ENCODE data around the gene LCN2. TPM values are rescaled to one million over a fixed set of nuclear protein-coding genes. Genes with fewer than 3 reads are reported as not detected.

Gene LCN2
- total RNA-seq, 1 experiment from 2014 or later = 1.0 TPM

- CTCF ChIA-PET = interaction anchor here (0.5 to 0.6 kb wide), 2 partner anchors 20 to 91 kb away, joined by 3 read pairs; no protein-coding TSS in a partner anchor
- in situ Hi-C loops (cut with HindIII; ENCODE audit: low pct_unique_long_range_greater_than_20kb, low sequenced_read_pairs) (no loop called here), intact Hi-C loops (cut with micrococcal nuclease; ENCODE audit: unreplicated experiment) (no loop called here)
- Histone ChIP-seq H3K27me3 (ENCODE audit: control insufficient read depth, insufficient read depth, low read length) (no peaks in the 10 kb centered on the region), H3K4me1 (ENCODE audit: control insufficient read depth, insufficient read depth, low read length) (no peaks in the 10 kb centered on the region; the same call in 1 of the 2 replicates), H3K9me3 (ENCODE audit: control insufficient read depth, insufficient read depth, low read depth, low read length) (no peaks in the 10 kb centered on the region), H3K36me3 (ENCODE audit: control insufficient read depth, insufficient read depth, low read length) (no peaks in the 10 kb centered on the region; the same call in none of the 2 replicates), H3K4me3 (ENCODE audit: low read depth in 2 of 2, low read length in 2 of 2) (no peak overlapping the region), H3K27ac (ENCODE audit: low read length) (no peak overlapping the region)
- POLR2A ChIA-PET = interaction anchor here (0.7 kb wide), 1 partner anchor 644 kb away, joined by 9 read pairs; no protein-coding TSS in a partner anchor
- TF ChIP-seq, protein P1, sequence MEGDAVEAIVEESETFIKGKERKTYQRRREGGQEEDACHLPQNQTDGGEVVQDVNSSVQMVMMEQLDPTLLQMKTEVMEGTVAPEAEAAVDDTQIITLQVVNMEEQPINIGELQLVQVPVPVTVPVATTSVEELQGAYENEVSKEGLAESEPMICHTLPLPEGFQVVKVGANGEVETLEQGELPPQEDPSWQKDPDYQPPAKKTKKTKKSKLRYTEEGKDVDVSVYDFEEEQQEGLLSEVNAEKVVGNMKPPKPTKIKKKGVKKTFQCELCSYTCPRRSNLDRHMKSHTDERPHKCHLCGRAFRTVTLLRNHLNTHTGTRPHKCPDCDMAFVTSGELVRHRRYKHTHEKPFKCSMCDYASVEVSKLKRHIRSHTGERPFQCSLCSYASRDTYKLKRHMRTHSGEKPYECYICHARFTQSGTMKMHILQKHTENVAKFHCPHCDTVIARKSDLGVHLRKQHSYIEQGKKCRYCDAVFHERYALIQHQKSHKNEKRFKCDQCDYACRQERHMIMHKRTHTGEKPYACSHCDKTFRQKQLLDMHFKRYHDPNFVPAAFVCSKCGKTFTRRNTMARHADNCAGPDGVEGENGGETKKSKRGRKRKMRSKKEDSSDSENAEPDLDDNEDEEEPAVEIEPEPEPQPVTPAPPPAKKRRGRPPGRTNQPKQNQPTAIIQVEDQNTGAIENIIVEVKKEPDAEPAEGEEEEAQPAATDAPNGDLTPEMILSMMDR (IDR thresholded peaks at IDR 0.05) = no peak
- TF ChIP-seq TCF7L2 (IDR thresholded peaks at IDR 0.05; ENCODE audit: low read depth, low read length) = no peak
- TF ChIP-seq SIN3A (IDR thresholded peaks at IDR 0.05; ENCODE audit: borderline replicate concordance, insufficient read depth, low read depth, low read length) = no peak
- TF ChIP-seq, protein P2, sequence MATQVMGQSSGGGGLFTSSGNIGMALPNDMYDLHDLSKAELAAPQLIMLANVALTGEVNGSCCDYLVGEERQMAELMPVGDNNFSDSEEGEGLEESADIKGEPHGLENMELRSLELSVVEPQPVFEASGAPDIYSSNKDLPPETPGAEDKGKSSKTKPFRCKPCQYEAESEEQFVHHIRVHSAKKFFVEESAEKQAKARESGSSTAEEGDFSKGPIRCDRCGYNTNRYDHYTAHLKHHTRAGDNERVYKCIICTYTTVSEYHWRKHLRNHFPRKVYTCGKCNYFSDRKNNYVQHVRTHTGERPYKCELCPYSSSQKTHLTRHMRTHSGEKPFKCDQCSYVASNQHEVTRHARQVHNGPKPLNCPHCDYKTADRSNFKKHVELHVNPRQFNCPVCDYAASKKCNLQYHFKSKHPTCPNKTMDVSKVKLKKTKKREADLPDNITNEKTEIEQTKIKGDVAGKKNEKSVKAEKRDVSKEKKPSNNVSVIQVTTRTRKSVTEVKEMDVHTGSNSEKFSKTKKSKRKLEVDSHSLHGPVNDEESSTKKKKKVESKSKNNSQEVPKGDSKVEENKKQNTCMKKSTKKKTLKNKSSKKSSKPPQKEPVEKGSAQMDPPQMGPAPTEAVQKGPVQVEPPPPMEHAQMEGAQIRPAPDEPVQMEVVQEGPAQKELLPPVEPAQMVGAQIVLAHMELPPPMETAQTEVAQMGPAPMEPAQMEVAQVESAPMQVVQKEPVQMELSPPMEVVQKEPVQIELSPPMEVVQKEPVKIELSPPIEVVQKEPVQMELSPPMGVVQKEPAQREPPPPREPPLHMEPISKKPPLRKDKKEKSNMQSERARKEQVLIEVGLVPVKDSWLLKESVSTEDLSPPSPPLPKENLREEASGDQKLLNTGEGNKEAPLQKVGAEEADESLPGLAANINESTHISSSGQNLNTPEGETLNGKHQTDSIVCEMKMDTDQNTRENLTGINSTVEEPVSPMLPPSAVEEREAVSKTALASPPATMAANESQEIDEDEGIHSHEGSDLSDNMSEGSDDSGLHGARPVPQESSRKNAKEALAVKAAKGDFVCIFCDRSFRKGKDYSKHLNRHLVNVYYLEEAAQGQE (IDR thresholded peaks at IDR 0.05; ENCODE audit: insufficient read depth in 1 of 2, low read depth in 2 of 2, low read length in 1 of 2) = no peak
- no peak for TF ChIP-seq POLR2AphosphoS5 (IDR thresholded peaks at IDR 0.05; ENCODE audit: low read depth, low read length)
- BruUV-seq (replicated peaks) = no TSS peak
- DNase-seq (ENCODE audit: low read depth, low spot score) (no peak), ATAC-seq (no peak)
Measured at GRCh38 chr9:128185979-128186965, 37.0 kb downstream of the LCN2 start.

GRCh38 chr9:128187361-128187760, 38.1 kb downstream of the LCN2 start:
- intact Hi-C loops (cut with micrococcal nuclease; ENCODE audit: unreplicated experiment) (no loop called here), in situ Hi-C loops (cut with HindIII; ENCODE audit: low pct_unique_long_range_greater_than_20kb, low sequenced_read_pairs) (no loop called here)
- CTCF ChIA-PET = interaction anchor here (0.6 kb wide), 1 partner anchor 90 kb away, joined by 3 read pairs; no protein-coding TSS in a partner anchor

More at GRCh38 chr9:128187361-128187760, 38.1 kb downstream of the LCN2 start:
- no peak overlapping the region for H3K4me3 ChIP-seq (ENCODE audit: low read depth in 2 of 2, low read length in 2 of 2)
- TF ChIP-seq, protein P2 (IDR thresholded peaks at IDR 0.05; ENCODE audit: insufficient read depth in 1 of 2, low read depth in 2 of 2, low read length in 1 of 2) = no peak
- TF ChIP-seq SIN3A (IDR thresholded peaks at IDR 0.05; ENCODE audit: borderline replicate concordance, insufficient read depth, low read depth, low read length) = no peak
- no peaks in the 10 kb centered on the region; the same call in 1 of the 2 replicates for H3K4me1 ChIP-seq (ENCODE audit: control insufficient read depth, insufficient read depth, low read length)
- POLR2A ChIA-PET = interaction anchor here (0.7 kb wide), 1 partner anchor 643 kb away, joined by 9 read pairs; no protein-coding TSS in a partner anchor
- no TSS peak for BruUV-seq (replicated peaks)
- H3K27me3 ChIP-seq (ENCODE audit: control insufficient read depth, insufficient read depth, low read length) = no peaks in the 10 kb centered on the region
- DNase-seq (ENCODE audit: low read depth, low spot score) (no peak), ATAC-seq (no peak)
- H3K27ac ChIP-seq (ENCODE audit: low read length) = no peak overlapping the region
- no peaks in the 10 kb centered on the region for H3K9me3 ChIP-seq (ENCODE audit: control insufficient read depth, insufficient read depth, low read depth, low read length)
- H3K36me3 ChIP-seq (ENCODE audit: control insufficient read depth, insufficient read depth, low read length) = no peaks in the 10 kb centered on the region; the same call in none of the 2 replicates

Data from Panc1 (cell line).